ENCODE data around the gene ELMOD3. TPM values are rescaled to one million over a fixed set of nuclear protein-coding genes. Genes with fewer than 3 reads are reported as not detected.

The ELMOD3 gene
- total RNA-seq, 1 experiment from 2014 or later: 16.2 TPM

GRCh38 chr2:85401844-85402243, 47.3 kb downstream of the ELMOD3 start:
- H3K36me3 Mint-ChIP-seq (ENCODE audit: insufficient read depth, unreplicated experiment): peaks cover 66% of the 10 kb centered on the region
- ChIA-PET CTCF (interaction anchor here (0.7 kb wide), 3 partner anchors 15 to 44 kb away, joined by 3 read pairs; no protein-coding TSS in a partner anchor), POLR2A (interaction anchor here (0.6 kb wide), 1 partner anchor 702 kb away, joined by 3 read pairs; no protein-coding TSS in a partner anchor)
- no peak overlapping the region for H3K27ac Mint-ChIP-seq (ENCODE audit: low read depth, unreplicated experiment)
- no peaks in the 10 kb centered on the region for H3K9me3 Mint-ChIP-seq (ENCODE audit: unreplicated experiment)
- H3K27me3 Mint-ChIP-seq (ENCODE audit: insufficient read depth, unreplicated experiment): no peaks in the 10 kb centered on the region
- H3K4me3 Mint-ChIP-seq (ENCODE audit: unreplicated experiment): no peak overlapping the region
- no peak for DNase-seq (ENCODE audit: unreplicated experiment)
- H3K4me1 Mint-ChIP-seq (ENCODE audit: insufficient read depth, unreplicated experiment): no peaks in the 10 kb centered on the region
- intact Hi-C loops (cut with micrococcal nuclease): no loop called here
- TF ChIP-seq CTCF (IDR thresholded peaks at IDR 0.05; ENCODE audit: unreplicated experiment): no peak
- no TSS peak for BruUV-seq (replicated peaks)

GRCh38 chr2:85405201-85406059, 50.9 kb downstream of the ELMOD3 start:
- peaks cover 46% of the 10 kb centered on the region for H3K36me3 Mint-ChIP-seq (ENCODE audit: insufficient read depth, unreplicated experiment)
- intact Hi-C loops (cut with micrococcal nuclease): no loop called here
- peak overlapping the region; percentile 26 for H3K27ac Mint-ChIP-seq (ENCODE audit: low read depth, unreplicated experiment)
- H3K4me3 Mint-ChIP-seq (ENCODE audit: unreplicated experiment): no peak overlapping the region
- no peaks in the 10 kb centered on the region for H3K27me3 Mint-ChIP-seq (ENCODE audit: insufficient read depth, unreplicated experiment)
- peaks cover 16% of the 10 kb centered on the region for H3K4me1 Mint-ChIP-seq (ENCODE audit: insufficient read depth, unreplicated experiment)
- CTCF ChIA-PET: interaction anchor here (0.6 to 0.7 kb wide), 2 partner anchors 274 to 1091 kb away, joined by 4 read pairs; no protein-coding TSS in a partner anchor
- no peak for TF ChIP-seq CTCF (IDR thresholded peaks at IDR 0.05; ENCODE audit: unreplicated experiment)
- POLR2A ChIA-PET: interaction anchor here (1.4 kb wide), 1 partner anchor 13 kb away, joined by 4 read pairs; no protein-coding TSS in a partner anchor
- no TSS peak for BruUV-seq (replicated peaks)
- no peak for DNase-seq (ENCODE audit: unreplicated experiment)
- no peaks in the 10 kb centered on the region for H3K9me3 Mint-ChIP-seq (ENCODE audit: unreplicated experiment)

GRCh38 chr2:85409845-85410583, 55.4 kb downstream of the ELMOD3 start, which contains the start of gene CAPG:
Gene CAPG, minus strand, starts transcription at chr2:85410366. Its CDS starts 8,221 bp downstream, at chr2:85402145.
- BruUV-seq (replicated peaks): no TSS peak
- Mint-ChIP-seq H3K4me3 (ENCODE audit: unreplicated experiment) (peak within 1 kb of the TSS; percentile 70), H3K4me1 (ENCODE audit: insufficient read depth, unreplicated experiment) (peaks cover 34% of the 10 kb centered on the region), H3K27me3 (ENCODE audit: insufficient read depth, unreplicated experiment) (no peaks in the 10 kb centered on the region), H3K27ac (ENCODE audit: low read depth, unreplicated experiment) (peak within 1 kb of the TSS; percentile 83), H3K9me3 (ENCODE audit: unreplicated experiment) (no peaks in the 10 kb centered on the region), H3K36me3 (ENCODE audit: insufficient read depth, unreplicated experiment) (peaks cover 23% of the 10 kb centered on the region)
- CTCF ChIA-PET: interaction anchor here (2.4 kb wide), 1 partner anchor 10 kb away, joined by 7 read pairs; no protein-coding TSS in a partner anchor
- no peak for TF ChIP-seq CTCF (IDR thresholded peaks at IDR 0.05; ENCODE audit: unreplicated experiment)
- intact Hi-C loops (cut with micrococcal nuclease): loop anchor here (5.0 kb wide), 1 partner anchor 58 kb away; the partner anchor contains the start of genes ELMOD3 and RETSAT
- POLR2A ChIA-PET: interaction anchor here (0.8 to 1.2 kb wide), 3 partner anchors 57 to 132 kb away, joined by 3 to 4 read pairs (median 3); no protein-coding TSS in a partner anchor
- DNase-seq (ENCODE audit: unreplicated experiment): peak; percentile 73

Measured in MCF 10A (cell line).